ENCODE measurements around the gene GTF3C6. TPM values are rescaled to one million over a fixed set of nuclear protein-coding genes. Genes with fewer than 3 reads are reported as not detected.

Gene GTF3C6
- total and polyA plus RNA-seq, 10 of the 15 experiments (the other 5 are each of a cell fraction or from before 2014, with no cell fraction given), result 42.8 to 261 (median 116) TPM

GRCh38 chr6:110934381-110934898 lies 24.1 kb upstream of the GTF3C6 start:
- H3K27me3 ChIP-seq (replicated peaks in 1 of 2; ENCODE audit: control insufficient read depth in 2 of 2, insufficient read depth in 2 of 2, low read length in 1 of 2), result no peaks in the 10 kb centered on the region
- RAD21 ChIA-PET (ENCODE audit: unreplicated experiment), result interaction anchor here (1.1 to 1.5 kb wide), 2 partner anchors 119 to 252 kb away, joined by 3 to 4 read pairs; partner anchors contain the start of gene CDK19
- in situ Hi-C loops (cut with MboI), result no loop called here
- 93% methylated on average over 1 of the region's 1 CpG for WGBS (ENCODE audit: insufficient coverage, insufficient replicate concordance, low lambda C conversion rate, missing lambda C conversion rate)
- no peak overlapping the region for H3K9ac ChIP-seq (ENCODE audit: control insufficient read depth, insufficient read depth, low read length)
- FAIRE-seq (no peak), DNase-seq (ENCODE audit: low read depth, low spot score) (no peak), ATAC-seq (no peak)
- H3K4me3 ChIP-seq, result no peak overlapping the region
- H3K27ac ChIP-seq (ENCODE audit: control insufficient read depth, insufficient read depth), result no peak overlapping the region
- POLR2A ChIA-PET, result no interaction called here
- no peaks in the 10 kb centered on the region for H3K4me1 ChIP-seq (ENCODE audit: control insufficient read depth, insufficient read depth, low read length)
- no peaks in the 10 kb centered on the region for H3K79me2 ChIP-seq (ENCODE audit: control insufficient read depth, insufficient read depth, low read length)
- H4K20me1 ChIP-seq (ENCODE audit: control insufficient read depth, insufficient read depth), result no peaks in the 10 kb centered on the region
- BruUV-seq (replicated peaks), result no TSS peak
- no peak overlapping the region for H3K4me2 ChIP-seq (ENCODE audit: control insufficient read depth, insufficient read depth)
- CTCF ChIA-PET, result interaction anchor here (0.6 to 1.5 kb wide), 2 partner anchors 9 to 244 kb away, joined by 3 to 4 read pairs; no protein-coding TSS in a partner anchor
- no peak overlapping the region for H2AFZ ChIP-seq (ENCODE audit: control insufficient read depth, low read depth, low read length)
- H3K36me3 ChIP-seq (ENCODE audit: control insufficient read depth in 2 of 2, insufficient read depth in 2 of 2, low read length in 1 of 2), result no peaks in the 10 kb centered on the region
- H3K9me3 ChIP-seq (replicated peaks; ENCODE audit: control insufficient read depth, insufficient read depth, low read length), result no peaks in the 10 kb centered on the region
- SMC1A ChIA-PET (ENCODE audit: uncharacterized antibody, unreplicated experiment), result interaction anchor here (1.2 to 1.3 kb wide), 2 partner anchors 10 to 125 kb away, joined by 4 to 8 read pairs; no protein-coding TSS in a partner anchor
- intact Hi-C loops (cut with micrococcal nuclease; ENCODE audit: unreplicated experiment), result no loop called here
- no peak for TF ChIP-seq NFXL1 (IDR thresholded peaks at IDR 0.05; ENCODE audit: borderline replicate concordance)
- TF ChIP-seq HCFC1 (IDR thresholded peaks at IDR 0.05; ENCODE audit: low read length), result no peak
- TF ChIP-seq ZZZ3 (IDR thresholded peaks at IDR 0.05; ENCODE audit: control insufficient read depth, insufficient read length, low read depth), result no peak
- no peak for TF ChIP-seq PRDM15 (CRISPR knock-in tag; IDR thresholded peaks at IDR 0.05)
- no peak for TF ChIP-seq BCL3 (IDR thresholded peaks at IDR 0.05; ENCODE audit: borderline replicate concordance, insufficient read depth, low read depth, low read length, poor library complexity, severe bottlenecking)
- no peak for TF ChIP-seq PBX3 (IDR thresholded peaks at IDR 0.05; ENCODE audit: insufficient replicate concordance, low read depth, low read length)
- TF ChIP-seq RAD51 (IDR thresholded peaks at IDR 0.05), result no peak
- TF ChIP-seq CEBPZ (IDR thresholded peaks at IDR 0.05; ENCODE audit: low read depth, low read length), result no peak
- no peak for TF ChIP-seq JUND (IDR thresholded peaks at IDR 0.05; ENCODE audit: low read depth, low read length)
- no peak for TF ChIP-seq SP1 (IDR thresholded peaks at IDR 0.05; ENCODE audit: low read depth, low read length)

All from GM12878 (cell line).